IMR-90 (cell line): Measurements from ENCODE around the gene FMN2.

Experiments
- CTCF ChIP-seq: conservative IDR thresholded peaks from 2 replicates; pipeline ENCODE4 v1.5.1; 2012; ENCODE audit warnings: mild to moderate bottlenecking, low read depth, low read length, improper control_type of control experiment
- POLR2A ChIP-seq: IDR thresholded peaks from 2 replicates; pipeline ENCODE4 v1.6.1; 2012; ENCODE audit warnings: mild to moderate bottlenecking, low read depth, low read length
- RAD21 ChIP-seq: IDR thresholded peaks from 2 replicates; pipeline ENCODE4 v1.6.1; 2012; ENCODE audit warnings: low read length, improper control_type of control experiment
- TF ChIP-seq, protein P1 (sequence below): fragments of 150-350 bp; IDR thresholded peaks from 2 replicates; pipeline ENCODE4 v1.6.1; 2016; ENCODE audit warnings: low read depth, mild to moderate bottlenecking, low read length, moderate library complexity, borderline replicate concordance

DNA sequence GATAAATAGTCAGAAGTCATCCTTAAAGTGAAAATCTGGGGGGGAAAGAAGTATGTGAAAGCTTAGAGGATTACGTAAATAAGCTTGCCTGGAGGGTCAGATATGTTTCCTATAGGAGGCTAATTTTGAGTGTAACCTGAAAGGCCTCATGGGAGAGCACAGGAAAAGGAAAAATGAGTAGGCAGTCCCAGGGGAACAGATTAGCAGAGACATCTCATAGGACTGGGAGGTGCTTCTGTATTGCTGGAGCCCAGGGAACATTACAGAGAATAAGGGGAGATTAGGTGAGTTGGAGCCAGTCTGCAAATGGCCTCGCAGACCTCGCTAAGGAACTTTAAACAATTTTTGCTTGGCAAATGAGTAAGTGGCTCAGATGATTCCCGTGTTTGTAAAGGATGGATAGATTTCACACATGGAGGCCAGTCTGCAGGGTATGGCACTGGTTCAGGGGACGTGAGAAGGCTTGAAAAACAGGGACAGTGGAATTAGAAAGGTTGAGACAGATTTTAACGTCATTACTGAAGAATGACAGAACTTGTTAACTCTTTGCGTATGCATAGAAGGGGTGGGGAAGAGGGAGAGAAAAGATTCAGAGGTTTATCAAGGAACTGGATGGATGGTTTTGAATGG, 371.2 kb downstream of the FMN2 start:
- TF ChIP-seq RAD21 (no peak), POLR2A (no peak), CTCF (no peak)
- TF ChIP-seq, protein P1, sequence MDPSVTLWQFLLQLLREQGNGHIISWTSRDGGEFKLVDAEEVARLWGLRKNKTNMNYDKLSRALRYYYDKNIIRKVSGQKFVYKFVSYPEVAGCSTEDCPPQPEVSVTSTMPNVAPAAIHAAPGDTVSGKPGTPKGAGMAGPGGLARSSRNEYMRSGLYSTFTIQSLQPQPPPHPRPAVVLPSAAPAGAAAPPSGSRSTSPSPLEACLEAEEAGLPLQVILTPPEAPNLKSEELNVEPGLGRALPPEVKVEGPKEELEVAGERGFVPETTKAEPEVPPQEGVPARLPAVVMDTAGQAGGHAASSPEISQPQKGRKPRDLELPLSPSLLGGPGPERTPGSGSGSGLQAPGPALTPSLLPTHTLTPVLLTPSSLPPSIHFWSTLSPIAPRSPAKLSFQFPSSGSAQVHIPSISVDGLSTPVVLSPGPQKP = no peak
